ENCODE measurements around the gene HNRNPC.

Gene HNRNPC

GRCh38 chr14:21252149-21252548 lies 17.1 kb downstream of the HNRNPC start:
- no peak for TF ChIP-seq JUND (IDR thresholded peaks at IDR 0.05; ENCODE audit: low read depth)
- in situ Hi-C loops (cut with HindIII; ENCODE audit: low pct_unique_long_range_greater_than_20kb, low sequenced_read_pairs) = no loop called here
- no peak for DNase-seq (ENCODE audit: low read depth in 1 of 2, low spot score in 1 of 2)

- DNase-seq (ENCODE audit: low read depth in 1 of 2, low spot score in 1 of 2) = no peak
- no peak for TF ChIP-seq JUND (IDR thresholded peaks at IDR 0.05; ENCODE audit: low read depth)
- in situ Hi-C loops (cut with HindIII; ENCODE audit: low pct_unique_long_range_greater_than_20kb, low sequenced_read_pairs) = no loop called here
These were observed 18.0 kb downstream of the HNRNPC start for GRCh38 chr14:21251215-21251614.

- no peak for TF ChIP-seq JUND (IDR thresholded peaks at IDR 0.05; ENCODE audit: low read depth)
- in situ Hi-C loops (cut with HindIII; ENCODE audit: low pct_unique_long_range_greater_than_20kb, low sequenced_read_pairs) = no loop called here
- DNase-seq (ENCODE audit: low read depth in 1 of 2, low spot score in 1 of 2) = no peak
These were observed 20.4 kb downstream of the HNRNPC start for GRCh38 chr14:21248739-21249411.

GRCh38 chr14:21248338-21248737 lies 20.9 kb downstream of the HNRNPC start:
- in situ Hi-C loops (cut with HindIII; ENCODE audit: low pct_unique_long_range_greater_than_20kb, low sequenced_read_pairs) = no loop called here
- TF ChIP-seq JUND (IDR thresholded peaks at IDR 0.05; ENCODE audit: low read depth) = no peak
- no peak for DNase-seq (ENCODE audit: low read depth in 1 of 2, low spot score in 1 of 2)

GRCh38 chr14:21245813-21246212 lies 23.4 kb downstream of the HNRNPC start:
- in situ Hi-C loops (cut with HindIII; ENCODE audit: low pct_unique_long_range_greater_than_20kb, low sequenced_read_pairs) = no loop called here

GRCh38 chr14:21244544-21244943 lies 24.7 kb downstream of the HNRNPC start:
- in situ Hi-C loops (cut with HindIII; ENCODE audit: low pct_unique_long_range_greater_than_20kb, low sequenced_read_pairs) = no loop called here
- no peak for TF ChIP-seq JUND (IDR thresholded peaks at IDR 0.05; ENCODE audit: low read depth)
- no peak for DNase-seq (ENCODE audit: low read depth in 1 of 2, low spot score in 1 of 2)

More at GRCh38 chr14:21245813-21246212, 23.4 kb downstream of the HNRNPC start:
- DNase-seq (ENCODE audit: low read depth in 1 of 2, low spot score in 1 of 2) = no peak
- no peak for TF ChIP-seq JUND (IDR thresholded peaks at IDR 0.05; ENCODE audit: low read depth)

- in situ Hi-C loops (cut with HindIII; ENCODE audit: low pct_unique_long_range_greater_than_20kb, low sequenced_read_pairs) = no loop called here
- DNase-seq (ENCODE audit: low read depth in 1 of 2, low spot score in 1 of 2) = peak in 1 of 2 experiments; percentile 20
- no peak for TF ChIP-seq JUND (IDR thresholded peaks at IDR 0.05; ENCODE audit: low read depth)
These were observed 27.9 kb downstream of the HNRNPC start for GRCh38 chr14:21241218-21241819.

- no peak for DNase-seq (ENCODE audit: low read depth in 1 of 2, low spot score in 1 of 2)
- no peak for TF ChIP-seq JUND (IDR thresholded peaks at IDR 0.05; ENCODE audit: low read depth)
These were observed 28.8 kb downstream of the HNRNPC start for GRCh38 chr14:21240417-21240816.

GRCh38 chr14:21238823-21239518 lies 30.3 kb downstream of the HNRNPC start:
- no peak for DNase-seq (ENCODE audit: low read depth in 1 of 2, low spot score in 1 of 2)
- TF ChIP-seq JUND (IDR thresholded peaks at IDR 0.05; ENCODE audit: low read depth) = no peak
- in situ Hi-C loops (cut with HindIII; ENCODE audit: low pct_unique_long_range_greater_than_20kb, low sequenced_read_pairs) = no loop called here

More at GRCh38 chr14:21240417-21240816, 28.8 kb downstream of the HNRNPC start:
- in situ Hi-C loops (cut with HindIII; ENCODE audit: low pct_unique_long_range_greater_than_20kb, low sequenced_read_pairs) = no loop called here

- in situ Hi-C loops (cut with HindIII; ENCODE audit: low pct_unique_long_range_greater_than_20kb, low sequenced_read_pairs) = no loop called here
- no peak for DNase-seq (ENCODE audit: low read depth in 1 of 2, low spot score in 1 of 2)
- no peak for TF ChIP-seq JUND (IDR thresholded peaks at IDR 0.05; ENCODE audit: low read depth)
These were observed 32.1 kb downstream of the HNRNPC start for GRCh38 chr14:21236948-21237797.

GRCh38 chr14:21234112-21234511 lies 35.1 kb downstream of the HNRNPC start:
- DNase-seq (ENCODE audit: low read depth in 1 of 2, low spot score in 1 of 2) = no peak
- TF ChIP-seq JUND (IDR thresholded peaks at IDR 0.05; ENCODE audit: low read depth) = no peak
- in situ Hi-C loops (cut with HindIII; ENCODE audit: low pct_unique_long_range_greater_than_20kb, low sequenced_read_pairs) = no loop called here

- in situ Hi-C loops (cut with HindIII; ENCODE audit: low pct_unique_long_range_greater_than_20kb, low sequenced_read_pairs) = no loop called here
- DNase-seq (ENCODE audit: low read depth in 1 of 2, low spot score in 1 of 2) = peak in 1 of 2 experiments; percentile 44
- TF ChIP-seq JUND (IDR thresholded peaks at IDR 0.05; ENCODE audit: low read depth) = no peak
These were observed 35.7 kb downstream of the HNRNPC start for GRCh38 chr14:21233457-21234076.
